HG02970 (cell line): ENCODE measurements around the gene HIVEP3.

Experiments used
- ATAC-seq: cut with Tn5 transposase; IDR thresholded peaks from one replicate; pipeline ENCODE4 v1.9.1; 2021; ENCODE audit warnings: mild to moderate bottlenecking, moderate library complexity, moderate number of reproducible peaks; ENCODE audit not compliant: unreplicated experiment, low FRiP score

Gene HIVEP3

DNA sequence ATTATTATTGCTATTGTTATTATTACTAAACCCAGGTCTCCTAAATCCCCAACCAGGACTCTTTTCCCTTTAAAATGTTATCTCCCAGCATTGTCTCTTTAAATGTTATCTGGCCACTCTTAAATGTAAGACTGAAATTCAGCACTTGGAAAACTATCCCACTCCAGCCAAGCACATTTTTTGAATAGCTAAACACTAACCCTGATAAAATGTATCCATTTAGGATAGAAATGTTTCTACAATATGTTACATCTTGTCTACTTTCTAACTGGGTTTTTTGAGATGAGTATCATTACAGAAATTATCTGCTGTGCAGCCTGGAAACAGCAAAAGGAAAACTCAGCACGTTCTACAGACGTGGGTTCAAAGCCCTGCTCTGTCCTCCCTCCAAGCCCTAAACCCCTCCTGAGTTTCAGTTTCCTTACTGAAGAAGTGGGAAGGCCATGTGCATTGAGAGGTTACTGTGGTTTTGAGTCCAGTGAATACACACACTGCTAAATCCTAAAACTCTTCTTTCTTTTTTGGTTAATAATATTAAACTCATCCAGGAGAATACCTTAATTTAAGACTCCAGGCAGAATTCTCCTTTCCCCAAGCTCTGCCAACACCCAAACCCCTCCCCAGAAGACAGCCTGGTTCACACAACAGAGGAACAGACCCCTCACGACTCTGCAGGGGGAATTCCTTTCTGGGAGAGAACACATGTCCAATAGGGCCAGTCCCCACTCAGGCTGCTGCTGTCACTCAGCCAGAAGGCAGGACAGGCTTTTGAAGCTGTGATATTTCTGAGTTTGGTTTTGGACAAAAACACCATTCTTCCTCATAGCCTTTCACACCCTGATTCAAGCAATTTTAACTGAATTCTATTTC is 41.9 kb downstream of the HIVEP3 start:
- no peak for ATAC-seq

DNA sequence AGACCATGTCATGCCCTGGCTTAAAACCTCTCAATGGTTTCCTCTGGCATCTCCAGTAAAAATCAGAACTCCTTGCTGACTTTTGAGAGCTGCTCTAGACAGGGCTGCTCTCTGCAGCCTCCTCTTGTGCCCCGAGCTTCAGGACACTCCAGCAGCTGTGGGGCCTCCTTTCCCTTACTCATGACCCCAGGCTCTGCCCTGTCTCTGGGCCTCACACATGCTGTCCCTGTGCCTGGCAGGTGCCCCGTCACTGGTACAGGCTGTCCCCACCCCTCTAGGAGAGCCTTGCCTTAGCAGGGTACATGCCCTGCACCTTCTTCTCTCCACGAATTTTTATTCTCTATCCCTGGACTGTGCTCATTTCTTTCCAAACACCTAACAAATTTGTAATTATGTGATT is 43.2 kb downstream of the HIVEP3 start:
- no peak for ATAC-seq

DNA sequence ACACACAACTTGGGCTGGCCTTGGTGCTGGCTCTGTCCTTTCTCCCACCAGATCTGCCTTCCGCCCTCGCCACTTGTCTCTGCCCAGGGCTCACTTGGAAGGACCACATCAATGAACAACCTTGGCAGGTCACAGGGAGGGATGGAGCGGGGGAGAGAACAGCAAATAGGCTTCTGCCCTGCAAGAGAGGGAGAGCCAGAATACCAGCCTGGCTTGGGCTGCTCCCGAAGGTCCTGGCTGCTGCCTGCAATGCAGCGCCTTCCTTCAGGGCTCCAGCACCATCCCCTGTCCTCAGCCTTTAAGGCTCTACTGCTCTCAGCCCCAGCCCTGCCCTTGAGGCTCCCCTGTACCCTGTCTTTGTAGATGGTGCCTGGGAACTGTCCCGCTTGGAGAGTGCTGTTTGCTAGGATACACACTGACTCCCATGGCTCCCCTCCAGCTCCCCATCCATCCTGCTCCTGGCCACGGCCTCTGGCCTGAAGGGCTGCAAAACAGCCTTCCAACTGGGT is 43.8 kb downstream of the HIVEP3 start:
- no peak for ATAC-seq

GRCh38 chr1:41874151-41874719 is 44.5 kb downstream of the HIVEP3 start:
- ATAC-seq: no peak

DNA sequence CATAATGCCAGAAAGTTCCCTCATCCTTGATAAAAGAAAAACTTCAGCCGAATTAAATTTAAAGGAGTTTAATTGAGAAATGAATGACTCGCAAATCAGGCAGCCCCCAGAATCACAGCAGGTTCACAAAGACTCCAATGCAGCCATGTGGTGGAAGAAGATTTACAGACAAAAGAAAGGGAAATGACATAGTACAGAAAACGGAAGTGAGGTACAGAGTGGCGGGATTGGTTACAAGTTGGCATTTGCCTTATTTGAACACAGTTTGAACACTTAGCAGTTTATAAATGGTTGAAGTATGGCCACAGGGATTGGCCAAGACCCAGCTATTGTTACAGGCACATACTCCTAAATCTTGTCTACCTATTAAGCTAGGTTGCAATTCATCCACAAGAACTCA is 46.6 kb downstream of the HIVEP3 start:
- no peak for ATAC-seq

DNA sequence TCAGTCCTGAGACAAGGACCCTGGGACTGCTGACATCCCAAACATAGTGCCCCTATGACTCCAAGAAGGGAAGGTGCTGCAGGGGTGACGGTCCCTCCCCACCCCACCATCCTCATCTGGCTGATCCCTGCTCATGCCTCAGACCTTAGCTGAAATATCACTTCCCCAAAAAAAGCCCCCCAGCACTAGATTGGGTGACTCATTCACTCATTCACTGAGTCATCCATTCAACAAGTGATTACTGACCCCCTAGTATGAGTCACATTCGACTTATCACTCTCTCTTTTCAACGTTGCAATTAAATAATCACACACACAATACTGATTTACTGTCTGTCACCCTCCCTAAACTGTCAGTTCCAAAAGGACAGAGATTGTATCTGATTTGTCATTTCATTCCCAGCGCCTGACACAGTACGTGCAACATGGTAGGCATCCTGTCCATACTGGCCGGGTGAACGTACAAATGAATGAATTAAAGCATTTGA is 48.6 kb downstream of the HIVEP3 start:
- ATAC-seq: no peak

GRCh38 chr1:41868241-41868998 is 50.3 kb downstream of the HIVEP3 start:
- no peak for ATAC-seq

GRCh38 chr1:41866285-41866684 is 52.4 kb downstream of the HIVEP3 start:
- ATAC-seq: no peak

DNA sequence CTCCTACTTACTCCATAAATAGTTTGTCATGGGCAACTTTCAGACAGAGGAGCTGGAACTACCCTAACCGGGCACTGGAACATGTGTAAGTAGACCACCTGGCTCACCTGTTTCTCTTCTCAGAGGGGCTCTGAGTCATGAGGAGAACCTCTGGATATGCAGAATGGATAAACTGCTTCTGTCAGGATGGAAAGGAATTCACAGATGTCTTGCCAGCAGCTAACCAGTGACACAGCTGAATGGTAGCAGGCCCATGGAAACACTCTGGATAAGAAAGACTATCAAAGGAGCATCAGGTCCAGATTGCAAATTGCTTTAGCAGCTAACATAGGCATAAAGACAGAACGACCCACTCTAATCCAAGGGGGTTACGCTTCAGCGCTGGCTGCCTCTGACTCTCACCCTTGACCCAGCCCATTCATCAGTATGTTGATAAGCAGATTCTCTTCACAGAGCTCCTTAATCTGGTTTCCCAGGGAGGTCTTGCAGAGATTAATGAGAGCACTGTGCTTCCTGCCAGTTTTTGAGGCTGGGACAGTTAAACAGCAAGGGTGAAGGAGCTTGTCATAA is 54.2 kb downstream of the HIVEP3 start:
- no peak for ATAC-seq

GRCh38 chr1:41863718-41864117 is 55.0 kb downstream of the HIVEP3 start:
- ATAC-seq: no peak

DNA sequence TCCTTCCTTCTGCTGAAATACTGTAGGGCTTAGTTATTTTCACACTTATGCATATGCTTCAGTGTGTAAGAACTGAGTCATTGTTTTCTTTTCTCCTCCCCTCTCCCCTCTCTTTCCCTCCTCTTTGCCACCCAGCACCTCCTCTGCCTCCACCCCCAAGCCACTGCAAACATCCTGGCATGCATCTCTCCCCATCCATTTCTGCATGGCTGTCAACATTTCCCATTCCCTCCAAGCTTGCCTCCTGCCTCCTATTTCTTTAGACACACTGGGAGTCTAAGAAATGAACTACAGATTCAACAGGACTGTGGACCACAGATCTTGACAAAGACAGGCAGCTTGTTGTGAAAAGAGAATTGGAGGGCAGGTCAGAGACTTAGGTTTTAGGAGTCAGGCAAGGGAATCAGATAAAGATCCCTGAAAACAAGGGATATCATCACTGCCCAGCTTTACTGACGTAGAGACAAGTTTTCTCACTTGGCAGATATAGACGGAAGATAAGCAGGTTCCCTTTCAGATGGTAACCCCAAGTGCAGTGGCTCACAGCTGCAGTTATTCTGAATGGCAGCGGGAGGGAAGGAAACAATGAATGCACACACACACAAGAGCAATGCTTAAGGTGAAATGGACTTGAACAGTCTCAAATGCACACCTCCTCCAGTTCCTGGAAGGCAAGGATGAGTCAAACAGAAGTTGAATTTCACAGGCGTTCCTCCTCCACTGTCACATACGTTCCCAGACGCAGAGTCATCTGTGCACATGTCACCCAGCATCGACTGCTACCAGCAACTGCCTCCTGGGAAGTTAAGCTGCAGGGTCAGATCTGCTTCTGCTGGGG is 56.1 kb downstream of the HIVEP3 start:
- ATAC-seq: no peak

DNA sequence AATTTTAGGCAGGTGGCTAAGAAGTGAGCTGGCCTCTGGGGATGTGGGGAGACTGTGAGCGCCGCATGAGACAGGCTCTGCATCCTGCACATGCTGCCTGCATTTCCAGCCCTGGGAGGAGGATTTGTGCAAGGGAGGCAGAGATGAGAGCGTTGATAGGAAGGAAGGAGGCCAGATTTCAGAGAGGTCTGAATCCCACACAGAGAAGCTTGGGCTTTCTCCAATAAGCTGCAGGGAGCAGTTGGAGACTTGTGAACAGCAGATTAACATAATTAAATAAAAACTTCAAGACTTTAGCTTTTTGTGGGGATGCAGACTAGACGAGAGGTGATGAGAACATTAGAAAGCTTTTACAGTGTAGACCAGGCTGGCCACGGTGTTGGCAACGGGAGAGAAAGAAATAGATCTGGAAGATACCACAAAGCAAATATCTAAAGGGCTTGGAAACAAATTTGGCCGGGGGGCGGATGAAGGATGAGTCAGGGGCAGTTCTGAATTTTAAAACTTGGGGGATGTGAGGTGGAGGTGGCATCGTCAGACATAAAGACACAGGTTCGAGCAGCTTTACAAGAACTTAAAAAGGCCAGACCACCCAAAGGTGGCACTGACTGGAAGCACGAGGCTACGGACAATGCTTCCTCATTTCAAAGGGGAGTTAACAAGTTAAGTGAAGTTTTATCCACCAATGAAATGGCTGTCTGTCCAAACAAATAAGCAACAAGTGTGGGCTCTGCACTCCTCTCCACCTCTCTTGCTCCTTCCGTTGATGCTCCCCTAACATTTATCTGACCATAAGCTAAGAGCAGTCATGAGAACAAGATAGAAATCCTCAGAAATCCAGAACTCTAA is 57.0 kb downstream of the HIVEP3 start:
- no peak for ATAC-seq

GRCh38 chr1:41860771-41861170 is 58.0 kb downstream of the HIVEP3 start:
- ATAC-seq: no peak

GRCh38 chr1:41860214-41860613 is 58.5 kb downstream of the HIVEP3 start:
- no peak for ATAC-seq

DNA sequence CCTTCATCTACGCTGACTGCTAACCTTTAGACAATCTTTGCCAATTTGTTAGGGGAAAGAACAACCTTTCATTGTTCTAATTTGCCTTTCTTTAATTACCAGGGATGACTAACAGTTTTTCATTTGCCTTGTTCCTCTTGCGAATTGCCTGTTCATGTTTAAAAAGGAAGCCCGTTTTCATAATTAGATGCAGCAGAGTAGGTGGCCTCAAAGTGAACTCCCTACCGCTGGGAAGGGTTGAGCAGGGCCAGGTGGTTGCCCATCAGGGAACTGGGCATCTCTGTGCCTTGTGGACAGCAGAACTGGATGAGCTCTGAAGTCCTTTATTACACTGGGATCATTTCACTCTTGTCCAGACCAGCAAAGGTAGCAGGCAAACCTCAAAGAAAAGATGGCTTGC is 59.0 kb downstream of the HIVEP3 start:
- ATAC-seq: no peak

- ATAC-seq: no peak
Observed at GRCh38 chr1:41856944-41857285, 61.8 kb downstream of the HIVEP3 start.

GRCh38 chr1:41856151-41856943 is 62.4 kb downstream of the HIVEP3 start:
- no peak for ATAC-seq

DNA sequence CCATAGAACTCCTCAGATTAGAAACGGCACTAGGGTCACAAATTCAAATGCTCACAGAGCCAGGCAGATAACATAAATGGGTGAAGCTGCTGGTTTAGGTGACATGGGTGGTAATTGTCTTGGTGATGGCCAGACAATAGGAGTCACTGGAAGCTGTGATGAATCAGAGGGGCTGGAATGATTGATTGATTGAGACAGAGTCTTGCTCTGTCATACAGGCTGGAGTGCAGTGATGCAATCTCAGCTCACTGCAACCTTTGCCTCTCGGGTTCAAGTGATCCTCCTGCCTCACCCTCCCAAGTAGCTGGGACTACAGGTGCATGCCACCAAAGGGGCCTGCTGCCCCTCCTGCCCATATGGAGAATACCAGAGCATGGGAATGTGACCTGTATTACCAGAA is 63.0 kb downstream of the HIVEP3 start:
- ATAC-seq: no peak
